Trophoblast cell (in vitro differentiated cells and primary cell): ENCODE data around the gene VWA8.
A peak's percentile ranks its signal among the peaks of the same experiment; 100 is the strongest.

Source experiments
- DNase-seq, 2 donors: peaks; one replicate each; pipeline ENCODE4 v3.0.0-alpha.2; 2016
- H2AFZ ChIP-seq: 2 replicates; pipeline ENCODE4 v1.6.1; 2013; ENCODE audit warnings: low read length, moderate library complexity, mild to moderate bottlenecking; ENCODE audit not compliant: insufficient read depth, poor library complexity
- H2AK5ac ChIP-seq: 2 replicates; pipeline ENCODE4 v1.6.1; 2013; ENCODE audit warnings: mild to moderate bottlenecking, low read length
- H2BK120ac ChIP-seq: 2 replicates; pipeline ENCODE4 v1.6.1; 2013; ENCODE audit warnings: low read length, mild to moderate bottlenecking, moderate library complexity; ENCODE audit not compliant: insufficient read depth, poor library complexity
- H2BK12ac ChIP-seq: 2 replicates; pipeline ENCODE4 v1.6.1; 2013; ENCODE audit warnings: mild to moderate bottlenecking, low read length, moderate library complexity
- H2BK5ac ChIP-seq: 2 replicates; pipeline ENCODE4 v1.6.1; 2013; ENCODE audit warnings: low read length, low read depth, moderate library complexity, mild to moderate bottlenecking; ENCODE audit not compliant: poor library complexity
- H3K14ac ChIP-seq: 2 replicates; pipeline ENCODE4 v1.6.1; 2013; ENCODE audit warnings: mild to moderate bottlenecking, low read length
- H3K18ac ChIP-seq: 2 replicates; pipeline ENCODE4 v1.6.1; 2013; ENCODE audit warnings: mild to moderate bottlenecking, low read length
- H3K23ac ChIP-seq: 2 replicates; pipeline ENCODE4 v1.6.1; 2013; ENCODE audit warnings: low read length
- H3K27ac ChIP-seq: 2 replicates; pipeline ENCODE4 v1.5.1; 2013; ENCODE audit warnings: low read depth, mild to moderate bottlenecking, inconsistent platforms, low read length, moderate library complexity
- H3K27me3 ChIP-seq: 2 replicates; pipeline ENCODE4 v1.6.1; 2013; ENCODE audit warnings: inconsistent platforms, mild to moderate bottlenecking, low read length, moderate library complexity; ENCODE audit not compliant: insufficient read depth
- H3K36me3 ChIP-seq, 2 experiments: 1 replicate in 1 of 2; 2 replicates in 1 of 2; pipeline ENCODE4 v1.6.1; 2013; ENCODE audit warnings: low read length in 2 of 2, mild to moderate bottlenecking in 2 of 2, moderate library complexity in 1 of 2; ENCODE audit not compliant: insufficient read depth in 2 of 2, control insufficient read depth in 1 of 2
- H3K4ac ChIP-seq: 2 replicates; pipeline ENCODE4 v1.6.1; 2013; ENCODE audit warnings: low read depth, mild to moderate bottlenecking, low read length, moderate library complexity
- H3K4me1 ChIP-seq, 2 experiments: 1 replicate in 1 of 2; 2 replicates in 1 of 2; pipeline ENCODE4 v1.6.1; 2013; ENCODE audit warnings: low read length in 2 of 2, mild to moderate bottlenecking in 2 of 2, moderate library complexity in 1 of 2; ENCODE audit not compliant: insufficient read depth in 2 of 2, control insufficient read depth in 1 of 2
- H3K4me2 ChIP-seq: 2 replicates; pipeline ENCODE4 v1.6.1; 2013; ENCODE audit warnings: inconsistent platforms, mild to moderate bottlenecking, low read length, moderate library complexity
- H3K4me3 ChIP-seq: 2 replicates; pipeline ENCODE4 v1.5.1; 2013; ENCODE audit warnings: mild to moderate bottlenecking, low read depth, low read length, inconsistent platforms
- H3K79me1 ChIP-seq: one replicate; pipeline ENCODE4 v1.6.1; 2013; ENCODE audit warnings: low read length
- H3K79me2 ChIP-seq: 2 replicates; pipeline ENCODE4 v1.6.1; 2013; ENCODE audit warnings: low read length, mild to moderate bottlenecking; ENCODE audit not compliant: control insufficient read depth, insufficient read depth, poor library complexity
- H3K9ac ChIP-seq: 2 replicates; pipeline ENCODE4 v1.6.1; 2013; ENCODE audit warnings: mild to moderate bottlenecking, low read length
- H3K9me3 ChIP-seq: 2 replicates; pipeline ENCODE4 v1.6.1; 2013; ENCODE audit warnings: low read depth, mild to moderate bottlenecking, control low read depth, inconsistent platforms, low read length; ENCODE audit not compliant: insufficient read depth
- H4K12ac ChIP-seq: 2 replicates; pipeline ENCODE4 v1.6.1; 2013; ENCODE audit warnings: low read depth, mild to moderate bottlenecking, low read length, moderate library complexity
- H4K8ac ChIP-seq: 2 replicates; pipeline ENCODE4 v1.6.1; 2013; ENCODE audit warnings: low read depth, mild to moderate bottlenecking, low read length, moderate library complexity
- H4K91ac ChIP-seq: one replicate; pipeline ENCODE4 v1.6.1; 2013; ENCODE audit warnings: low read depth, mild to moderate bottlenecking, low read length, moderate library complexity
- WGBS: extraction: QIAGEN DNeasy Blood & Tissue Kit; methylation state at CpG from one replicate; pipeline ENCODE4 v1.1.7; 2013; ENCODE audit warnings: missing lambda C conversion rate; ENCODE audit not compliant: insufficient read length, insufficient coverage; ENCODE audit errors: extremely low coverage; 5-methylcytosine and 5-hydroxymethylcytosine counted together

VWA8 gene

GRCh38 chr13:41610404-41610803 is 350.5 kb downstream of the VWA8 start:
- peaks cover 3% of the 10 kb centered on the region for H3K79me2 ChIP-seq
- peak; percentile 94 to 97 for DNase-seq
- peak overlapping the region; percentile 84 for H3K27ac ChIP-seq
- H3K79me1 ChIP-seq, result peaks cover 27% of the 10 kb centered on the region
- H3K27me3 ChIP-seq, result no peaks in the 10 kb centered on the region
- H4K8ac ChIP-seq, result no peak overlapping the region
- no peak overlapping the region for H2AK5ac ChIP-seq
- WGBS, result no CpG with 5 or more reads among the region's 4 CpGs
- no peak overlapping the region for H3K4me2 ChIP-seq
- H2AFZ ChIP-seq, result no peak overlapping the region
- peak overlapping the region; percentile 66 for H2BK5ac ChIP-seq
- H4K12ac ChIP-seq, result no peak overlapping the region
- H3K14ac ChIP-seq, result no peak overlapping the region
- H2BK120ac ChIP-seq, result no peak overlapping the region
- H3K18ac ChIP-seq, result no peak overlapping the region
- no peaks in the 10 kb centered on the region for H3K36me3 ChIP-seq
- H3K9ac ChIP-seq, result no peak overlapping the region
- no peak overlapping the region for H2BK12ac ChIP-seq
- peaks cover 17 to 25% of the 10 kb centered on the region in 2 experiments for H3K4me1 ChIP-seq
- H4K91ac ChIP-seq, result no peak overlapping the region
- no peak overlapping the region for H3K23ac ChIP-seq
- no peaks in the 10 kb centered on the region for H3K9me3 ChIP-seq
- H3K4me3 ChIP-seq, result no peak overlapping the region
- H3K4ac ChIP-seq, result no peak overlapping the region

DNA sequence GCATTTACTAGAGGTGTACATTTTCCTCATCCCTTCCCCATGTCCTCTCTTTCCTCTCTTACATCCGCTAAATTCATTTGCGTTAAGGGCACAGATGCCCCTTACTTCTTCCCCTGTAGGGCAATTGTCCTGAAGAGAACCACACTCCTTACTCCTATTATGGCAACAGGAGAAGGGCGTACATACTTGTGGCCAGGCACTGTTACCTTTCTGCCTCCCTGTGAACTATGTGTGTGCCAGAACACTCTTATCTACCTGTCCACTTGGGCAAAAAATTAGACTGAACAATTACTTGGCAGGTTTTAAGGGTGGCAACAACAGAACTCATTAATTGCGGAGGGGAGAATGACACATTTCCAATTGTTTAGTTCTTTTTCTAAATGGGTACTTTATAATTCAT is 351.1 kb downstream of the VWA8 start:
- DNase-seq, result peak in 1 of 2 donors; percentile 9
- Histone ChIP-seq H4K8ac (peak overlapping the region; percentile 4), H3K27me3 (no peaks in the 10 kb centered on the region), H3K4me1 (peaks cover 17 to 25% of the 10 kb centered on the region in 2 experiments), H2AFZ (no peak overlapping the region), H4K12ac (no peak overlapping the region), H2BK120ac (peak overlapping the region; percentile 55), H3K14ac (peak overlapping the region; percentile 59), H3K9me3 (no peaks in the 10 kb centered on the region), H3K9ac (no peak overlapping the region), H3K23ac (no peak overlapping the region), H3K79me1 (peaks cover 25% of the 10 kb centered on the region), H3K36me3 (no peaks in the 10 kb centered on the region), H2AK5ac (peak overlapping the region; percentile 91), H3K18ac (no peak overlapping the region), H3K27ac (peak overlapping the region; percentile 78), H3K79me2 (peaks cover 3% of the 10 kb centered on the region), H3K4ac (peak overlapping the region; percentile 2), H3K4me2 (no peak overlapping the region), H2BK5ac (peak overlapping the region; percentile 87), H3K4me3 (no peak overlapping the region), H4K91ac (peak overlapping the region; percentile 75), H2BK12ac (peak overlapping the region; percentile 98)
- no CpG with 5 or more reads among the region's 4 CpGs for whole genome bisulfite sequencing

GRCh38 chr13:41608839-41609177 is 352.1 kb downstream of the VWA8 start:
- peak in 1 of 2 donors; percentile 50 for DNase-seq
- no peak overlapping the region for H4K8ac ChIP-seq
- no peak overlapping the region for H3K14ac ChIP-seq
- H3K9me3 ChIP-seq, result no peaks in the 10 kb centered on the region
- H3K27me3 ChIP-seq, result no peaks in the 10 kb centered on the region
- no peak overlapping the region for H3K9ac ChIP-seq
- no peak overlapping the region for H3K18ac ChIP-seq
- no peak overlapping the region for H3K4me2 ChIP-seq
- H3K27ac ChIP-seq, result no peak overlapping the region
- H2AFZ ChIP-seq, result no peak overlapping the region
- no CpG with 5 or more reads among the region's 1 CpG for WGBS
- H3K4me3 ChIP-seq, result no peak overlapping the region
- no peak overlapping the region for H3K23ac ChIP-seq
- no peak overlapping the region for H2BK5ac ChIP-seq
- peaks cover 17 to 19% of the 10 kb centered on the region in 2 experiments for H3K4me1 ChIP-seq
- H3K4ac ChIP-seq, result no peak overlapping the region
- H3K36me3 ChIP-seq, result no peaks in the 10 kb centered on the region
- H2AK5ac ChIP-seq, result no peak overlapping the region
- peaks cover 18% of the 10 kb centered on the region for H3K79me1 ChIP-seq
- H2BK12ac ChIP-seq, result no peak overlapping the region
- H2BK120ac ChIP-seq, result no peak overlapping the region
- H3K79me2 ChIP-seq, result peaks cover 3% of the 10 kb centered on the region
- H4K91ac ChIP-seq, result no peak overlapping the region
- H4K12ac ChIP-seq, result no peak overlapping the region

DNA sequence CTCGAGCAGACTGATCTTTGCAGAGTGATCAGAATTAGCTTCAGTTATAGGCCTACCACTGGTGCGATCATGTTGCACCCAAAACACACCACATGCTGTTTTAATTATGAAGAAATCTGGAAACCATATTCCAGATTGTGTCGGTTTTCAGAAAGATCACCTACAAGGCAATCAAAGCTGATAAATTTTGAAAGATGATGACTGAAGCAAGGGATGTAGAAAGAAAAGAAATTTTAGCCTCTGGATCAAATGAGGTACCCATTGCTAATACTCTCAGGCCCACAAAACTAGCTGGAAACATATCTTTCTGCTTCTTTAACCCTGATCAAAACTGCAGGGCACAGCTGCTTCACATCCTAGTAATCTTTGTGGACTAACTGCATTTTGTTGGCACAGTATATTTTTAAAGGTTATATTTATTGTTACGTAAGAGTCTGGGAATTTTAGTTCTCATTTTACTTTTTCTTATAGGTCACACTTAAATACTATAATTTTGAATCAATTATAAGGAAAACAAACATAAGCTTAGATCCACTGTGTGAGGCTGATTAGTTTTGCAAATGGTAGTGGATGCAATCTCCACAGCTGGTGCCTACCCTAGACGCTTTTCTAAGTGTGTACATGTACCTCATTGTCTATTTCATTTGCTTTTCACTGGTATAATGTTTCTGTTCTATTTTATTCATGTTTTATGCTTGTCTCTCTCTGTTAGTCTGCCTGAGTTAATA is 352.6 kb downstream of the VWA8 start:
- Histone ChIP-seq H2BK12ac (no peak overlapping the region), H3K36me3 (no peaks in the 10 kb centered on the region), H4K91ac (no peak overlapping the region), H2AK5ac (no peak overlapping the region), H2AFZ (no peak overlapping the region), H3K4me1 (peaks cover 14 to 16% of the 10 kb centered on the region in 2 experiments), H4K8ac (no peak overlapping the region), H4K12ac (no peak overlapping the region), H3K4ac (no peak overlapping the region), H3K4me3 (no peak overlapping the region), H3K27ac (no peak overlapping the region), H3K4me2 (no peak overlapping the region), H2BK120ac (no peak overlapping the region), H3K14ac (no peak overlapping the region), H3K27me3 (no peaks in the 10 kb centered on the region), H3K9ac (no peak overlapping the region), H3K18ac (no peak overlapping the region), H3K23ac (no peak overlapping the region), H3K79me1 (peaks cover 15% of the 10 kb centered on the region), H2BK5ac (no peak overlapping the region), H3K79me2 (peaks cover 1% of the 10 kb centered on the region), H3K9me3 (no peaks in the 10 kb centered on the region)
- no peak for DNase-seq
- WGBS, result no CpG with 5 or more reads among the region's 5 CpGs
